Measurements from ENCODE around the gene BCAN. TPM values are rescaled to one million over a fixed set of nuclear protein-coding genes. Genes with fewer than 3 reads are reported as not detected.
A peak's percentile ranks its signal among the peaks of the same experiment; 100 is the strongest.
"Not testable (repeated sequence)": the region's sequence is repeated elsewhere in the genome, so short reads cannot be mapped to it uniquely, and the experiment has no call there.

Gene BCAN
- total RNA-seq, 5 donors from 2014 or later (not counting 1 experiment from before 2014, with no cell fraction given): not detected

GRCh38 chr1:156601122-156601830 lies 40.6 kb upstream of the BCAN start, which contains the start of gene GPATCH4:
TSS of gene GPATCH4 (minus strand) at chr1:156601479.
- Histone ChIP-seq H3K4me1 (ENCODE audit: control insufficient read depth in 1 of 2, extremely low read depth in 1 of 2, insufficient read depth in 2 of 2, low read length in 2 of 2) (peaks cover 12 to 33% of the 10 kb centered on the region in 2 experiments), H3K27me3 (replicated peaks in 1 of 2; ENCODE audit: control insufficient read depth in 2 of 2, extremely low read depth in 1 of 2, insufficient read depth in 2 of 2, low read length in 1 of 2) (no peaks in the 10 kb centered on the region), H3K9me3 (no peaks in the 10 kb centered on the region), H3K4me3 (ENCODE audit: control insufficient read depth in 1 of 2, extremely low read depth in 1 of 2, low read length in 1 of 2) (peak within 1 kb of the TSS; percentile 96 to 99), H3K36me3 (ENCODE audit: control insufficient read depth in 2 of 2, extremely low read depth in 1 of 2, insufficient read depth in 1 of 2, low read length in 1 of 2) (peaks cover 8 to 27% of the 10 kb centered on the region in 2 donors), H3K27ac (ENCODE audit: low read length) (peak within 1 kb of the TSS; percentile 77)
- Mint-ChIP-seq H3K4me3 (peak within 1 kb of the TSS; percentile 79 to 100 (median 99)), H3K27me3 (no peaks in the 10 kb centered on the region), H3K4me1 (peaks cover 26 to 35% (median 35%) of the 10 kb centered on the region in 3 donors), H3K36me3 (peaks cover 17% of the 10 kb centered on the region), H3K9me3 (no peaks in the 10 kb centered on the region), H3K27ac (peak within 1 kb of the TSS; percentile 93 to 97)
- CTCF ChIA-PET: interaction anchor here in 1 of 2 donors (0.6 to 1.3 kb wide), 8 partner anchors 8 to 275 kb away, joined by 3 to 4 read pairs (median 3); partner anchors contain the start of gene NAXE
- POLR2A ChIA-PET: interaction anchor here in 1 of 2 donors (0.6 kb wide), 1 partner anchor 100 kb away, joined by 5 read pairs; no protein-coding TSS in a partner anchor
- DNase-seq: peak; percentile 43 to 82 (median 60)
- WGBS (ENCODE audit: insufficient coverage): 0% methylated on average over 27 of the region's 35 CpGs
- peak; percentile 86 to 90 (median 88) for ATAC-seq (replicated peaks in 1 of 4)

- 73% methylated on average over 9 of the region's 12 CpGs for WGBS (ENCODE audit: insufficient coverage)
- no peak for ATAC-seq (replicated peaks in 1 of 4)
These were observed 40.0 kb upstream of the BCAN start for GRCh38 chr1:156601892-156602291.

GRCh38 chr1:156602557-156602993 lies 39.3 kb upstream of the BCAN start:
- Mint-ChIP-seq H3K36me3 (peaks cover 9% of the 10 kb centered on the region), H3K4me3 (peak overlapping the region; percentile 28 to 99 (median 51)), H3K9me3 (no peaks in the 10 kb centered on the region), H3K4me1 (peaks cover 26 to 37% (median 35%) of the 10 kb centered on the region in 3 donors), H3K27ac (peak overlapping the region; percentile 52 to 55), H3K27me3 (no peaks in the 10 kb centered on the region)
- WGBS (ENCODE audit: insufficient coverage): 39% methylated on average over 8 of the region's 10 CpGs
- peaks cover 12 to 33% of the 10 kb centered on the region in 2 experiments for H3K4me1 ChIP-seq (ENCODE audit: control insufficient read depth in 1 of 2, extremely low read depth in 1 of 2, insufficient read depth in 2 of 2, low read length in 2 of 2)
- no peaks in the 10 kb centered on the region for H3K9me3 ChIP-seq
- ATAC-seq (replicated peaks in 1 of 4): no peak
- CTCF ChIA-PET: interaction anchor here (0.6 to 1.3 kb wide), 5 partner anchors 11 to 122 kb away, joined by 3 to 4 read pairs (median 3); partner anchors contain the start of gene NAXE (in 1 of the 2)
- no peak overlapping the region for H3K27ac ChIP-seq (ENCODE audit: low read length)
- peaks cover 3 to 14% of the 10 kb centered on the region in 2 donors for H3K36me3 ChIP-seq (ENCODE audit: control insufficient read depth in 2 of 2, extremely low read depth in 1 of 2, insufficient read depth in 1 of 2, low read length in 1 of 2)
- H3K4me3 ChIP-seq (ENCODE audit: control insufficient read depth in 1 of 2, extremely low read depth in 1 of 2, low read length in 1 of 2): no peak overlapping the region
- no peaks in the 10 kb centered on the region for H3K27me3 ChIP-seq (replicated peaks in 1 of 2; ENCODE audit: control insufficient read depth in 2 of 2, extremely low read depth in 1 of 2, insufficient read depth in 2 of 2, low read length in 1 of 2)
- DNase-seq: peak in 1 of 35 experiments; percentile 45
- POLR2A ChIA-PET: no interaction called here

More at GRCh38 chr1:156601892-156602291, 40.0 kb upstream of the BCAN start:
- ChIA-PET CTCF (interaction anchor here (0.6 to 1.3 kb wide), 7 partner anchors 9 to 274 kb away, joined by 3 to 4 read pairs (median 3); partner anchors contain the start of gene NAXE (in 1 of the 2)), POLR2A (no interaction called here)
- peak overlapping the region; percentile 96 to 99 for H3K4me3 ChIP-seq (ENCODE audit: control insufficient read depth in 1 of 2, extremely low read depth in 1 of 2, low read length in 1 of 2)
- H3K27ac Mint-ChIP-seq: peak overlapping the region; percentile 93 to 97
- peaks cover 14% of the 10 kb centered on the region for H3K36me3 Mint-ChIP-seq
- no peak for DNase-seq
- H3K27ac ChIP-seq (ENCODE audit: low read length): peak overlapping the region; percentile 77
- H3K4me1 ChIP-seq (ENCODE audit: control insufficient read depth in 1 of 2, extremely low read depth in 1 of 2, insufficient read depth in 2 of 2, low read length in 2 of 2): peaks cover 12 to 33% of the 10 kb centered on the region in 2 experiments
- H3K4me3 Mint-ChIP-seq: peak overlapping the region; percentile 79 to 100 (median 99)
- H3K27me3 ChIP-seq (replicated peaks in 1 of 2; ENCODE audit: control insufficient read depth in 2 of 2, extremely low read depth in 1 of 2, insufficient read depth in 2 of 2, low read length in 1 of 2): no peaks in the 10 kb centered on the region
- H3K36me3 ChIP-seq (ENCODE audit: control insufficient read depth in 2 of 2, extremely low read depth in 1 of 2, insufficient read depth in 1 of 2, low read length in 1 of 2): peaks cover 8 to 21% of the 10 kb centered on the region in 2 donors
- H3K4me1 Mint-ChIP-seq: peaks cover 26 to 35% (median 35%) of the 10 kb centered on the region in 3 donors
- H3K27me3 Mint-ChIP-seq: no peaks in the 10 kb centered on the region
- no peaks in the 10 kb centered on the region for H3K9me3 Mint-ChIP-seq
- H3K9me3 ChIP-seq: no peaks in the 10 kb centered on the region

GRCh38 chr1:156607344-156607743 lies 34.6 kb upstream of the BCAN start:
- not testable (repeated sequence) for H3K4me3 Mint-ChIP-seq
- WGBS (ENCODE audit: insufficient coverage): 89% methylated on average over 4 of the region's 4 CpGs

GRCh38 chr1:156608036-156608674 lies 33.8 kb upstream of the BCAN start:
- ATAC-seq (replicated peaks in 1 of 4): peak; percentile 86 to 95 (median 94)
- Mint-ChIP-seq H3K4me3 (no peak overlapping the region), H3K4me1 (peaks cover 9 to 15% (median 11%) of the 10 kb centered on the region in 3 donors), H3K27me3 (peaks cover 10 to 16% of the 10 kb centered on the region in 2 donors), H3K9me3 (no peaks in the 10 kb centered on the region), H3K27ac (no peak overlapping the region), H3K36me3 (no peaks in the 10 kb centered on the region)
- Histone ChIP-seq H3K4me3 (ENCODE audit: control insufficient read depth in 1 of 2, extremely low read depth in 1 of 2, low read length in 1 of 2) (no peak overlapping the region), H3K27ac (ENCODE audit: low read length) (no peak overlapping the region), H3K36me3 (ENCODE audit: control insufficient read depth in 2 of 2, extremely low read depth in 1 of 2, insufficient read depth in 1 of 2, low read length in 1 of 2) (no peaks in the 10 kb centered on the region), H3K4me1 (ENCODE audit: control insufficient read depth in 1 of 2, extremely low read depth in 1 of 2, insufficient read depth in 2 of 2, low read length in 2 of 2) (peaks cover 0 to 8% of the 10 kb centered on the region in 2 experiments), H3K27me3 (replicated peaks in 1 of 2; ENCODE audit: control insufficient read depth in 2 of 2, extremely low read depth in 1 of 2, insufficient read depth in 2 of 2, low read length in 1 of 2) (peaks cover 0 to 21% of the 10 kb centered on the region in 2 experiments), H3K9me3 (no peaks in the 10 kb centered on the region)
- ChIA-PET POLR2A (interaction anchor here (0.6 to 0.7 kb wide), 2 partner anchors 128 to 163 kb away, joined by 4 read pairs; no protein-coding TSS in a partner anchor), CTCF (interaction anchor here (0.6 to 1.8 kb wide), 20 partner anchors 9 to 223 kb away, joined by 3 to 26 read pairs (median 4); partner anchors contain the start of gene NAXE (in 1 of the 2))
- 0% methylated on average over 1 of the region's 7 CpGs for WGBS (ENCODE audit: insufficient coverage)
- DNase-seq: peak in 33 of 35 experiments; percentile 29 to 87 (median 59)

More at GRCh38 chr1:156607344-156607743, 34.6 kb upstream of the BCAN start:
- H3K4me1 Mint-ChIP-seq: peaks cover 15 to 21% (median 16%) of the 10 kb centered on the region in 3 donors
- H3K36me3 Mint-ChIP-seq; ATAC-seq (replicated peaks in 1 of 4); H3K36me3 ChIP-seq (ENCODE audit: control insufficient read depth in 2 of 2, extremely low read depth in 1 of 2, insufficient read depth in 1 of 2, low read length in 1 of 2); POLR2A ChIA-PET; H3K4me3 ChIP-seq (ENCODE audit: control insufficient read depth in 1 of 2, extremely low read depth in 1 of 2, low read length in 1 of 2); H3K27ac ChIP-seq (ENCODE audit: low read length); H3K27me3 Mint-ChIP-seq; H3K9me3 Mint-ChIP-seq; DNase-seq; H3K27ac Mint-ChIP-seq; H3K9me3 ChIP-seq: not testable (repeated sequence)
- peaks cover 0 to 13% of the 10 kb centered on the region in 2 experiments for H3K4me1 ChIP-seq (ENCODE audit: control insufficient read depth in 1 of 2, extremely low read depth in 1 of 2, insufficient read depth in 2 of 2, low read length in 2 of 2)
- CTCF ChIA-PET: interaction anchor here in 1 of 2 donors (1.4 kb wide), 1 partner anchor 222 kb away, joined by 4 read pairs; no protein-coding TSS in a partner anchor
- peaks cover 0 to 19% of the 10 kb centered on the region in 2 experiments for H3K27me3 ChIP-seq (replicated peaks in 1 of 2; ENCODE audit: control insufficient read depth in 2 of 2, extremely low read depth in 1 of 2, insufficient read depth in 2 of 2, low read length in 1 of 2)

Data from T-cell (primary cell).